Liver (tissue), 3 donors: ENCODE measurements around the gene SCAF8.

Source experiments
- ATF3 ChIP-seq: IDR thresholded peaks from 2 replicates; pipeline ENCODE4 v1.6.1; 2016; ENCODE audit warnings: antibody characterized with exemption
- CTCF ChIP-seq: fragments of 150-350 bp; IDR thresholded peaks from 2 replicates; pipeline ENCODE4 v1.5.1; 2017; ENCODE audit warnings: improper control_type of control experiment, low read depth, low read length; ENCODE audit not compliant: missing input control
- EGR1 ChIP-seq, 2 donors: IDR thresholded peaks; 2 replicates each; pipeline ENCODE4 v1.6.1; 2016 to 2018; ENCODE audit warnings: antibody characterized with exemption in 2 of 2, low read depth in 2 of 2
- GABPA ChIP-seq, 2 donors: IDR thresholded peaks in 1 of 2; conservative IDR thresholded peaks in 1 of 2; 2 replicates each; pipeline ENCODE4 v1.6.1; 2016; ENCODE audit warnings: antibody characterized with exemption in 2 of 2, mild to moderate bottlenecking in 1 of 2, moderate library complexity in 1 of 2
- JUND ChIP-seq, 2 donors: IDR thresholded peaks; 2 replicates each; pipeline ENCODE4 v1.6.1; 2016; ENCODE audit warnings: antibody characterized with exemption in 2 of 2
- MAX ChIP-seq: IDR thresholded peaks from 2 replicates; pipeline ENCODE4 v1.6.1; 2016; ENCODE audit warnings: antibody characterized with exemption
- RAD21 ChIP-seq, 2 donors: IDR thresholded peaks; 2 replicates each; pipeline ENCODE4 v1.6.1; 2016; ENCODE audit warnings: antibody characterized with exemption in 2 of 2, mild to moderate bottlenecking in 2 of 2
- REST ChIP-seq: IDR thresholded peaks from 2 replicates; pipeline ENCODE4 v1.6.1; 2016; ENCODE audit warnings: antibody characterized with exemption, mild to moderate bottlenecking
- RXRA ChIP-seq, 2 donors: IDR thresholded peaks; 2 replicates each; pipeline ENCODE4 v1.6.1; 2017 to 2018; ENCODE audit warnings: antibody characterized with exemption in 2 of 2, mild to moderate bottlenecking in 1 of 2
- SP1 ChIP-seq: IDR thresholded peaks from 2 replicates; pipeline ENCODE4 v1.6.1; 2018; ENCODE audit warnings: antibody characterized with exemption, mild to moderate bottlenecking
- TAF1 ChIP-seq: conservative IDR thresholded peaks from 2 replicates; pipeline ENCODE4 v1.6.1; 2016; ENCODE audit warnings: antibody characterized with exemption, mild to moderate bottlenecking
- YY1 ChIP-seq: IDR thresholded peaks from 2 replicates; pipeline ENCODE4 v1.6.1; 2016; ENCODE audit warnings: antibody characterized with exemption, mild to moderate bottlenecking
- ZBTB33 ChIP-seq: IDR thresholded peaks from 2 replicates; pipeline ENCODE4 v1.6.1; 2016; ENCODE audit warnings: antibody characterized with exemption
- donor health status: healthy.
- donor health status: healthy.

GRCh38 chr6:154861825-154862224, 128.6 kb downstream of the SCAF8 start:
- TF ChIP-seq CTCF (no peak), EGR1 (IDR thresholded peaks at IDR 0.05; ENCODE audit: low read depth in 2 of 2) (no peak), GABPA (IDR thresholded peaks at IDR 0.05 in 1 of 2, conservative IDR thresholded peaks at IDR 0.05 in 1 of 2) (no peak), JUND (IDR thresholded peaks at IDR 0.05) (no peak), TAF1 (no peak), MAX (no peak), REST (no peak), RAD21 (IDR thresholded peaks at IDR 0.05) (no peak), YY1 (no peak), ZBTB33 (no peak), SP1 (no peak), RXRA (IDR thresholded peaks at IDR 0.05) (no peak), ATF3 (no peak)
